Kidney (tissue), 14 donors: ENCODE results near the gene TRPC1. TPM values are rescaled to one million over a fixed set of nuclear protein-coding genes. Genes with fewer than 3 reads are reported as not detected.

Experiments
- DNase-seq, 5 donors: peaks; one replicate each; pipeline ENCODE4 v3.0.0-alpha.2; 2013 to 2020
- FAIRE-seq: peaks from 2 replicates; lab custom pipeline; 2012; peaks lifted over from hg19 to GRCh38; lab: Jason Lieb, UNC
- H3K27ac ChIP-seq, 2 donors: one replicate each; pipeline ENCODE4 v1.7.0; 2013; ENCODE audit warnings: low read depth in 2 of 2, low read length in 2 of 2, inconsistent platforms in 1 of 2
- H3K27me3 ChIP-seq: one replicate; pipeline ENCODE4 v1.7.1; 2013; ENCODE audit warnings: low read length, inconsistent platforms; ENCODE audit not compliant: control insufficient read depth, insufficient read depth
- H3K36me3 ChIP-seq, 3 donors: one replicate each; pipeline versions ENCODE4 v1.7.0 to v1.7.1; 2013; ENCODE audit warnings: low read length in 3 of 3, control low read depth in 1 of 3, inconsistent platforms in 1 of 3; ENCODE audit not compliant: insufficient read depth in 3 of 3, control insufficient read depth in 2 of 3
- H3K4me1 ChIP-seq, 3 donors: one replicate each; pipeline versions ENCODE4 v1.7.0 to v1.7.1; 2013; ENCODE audit warnings: low read length in 3 of 3, inconsistent platforms in 1 of 3, low read depth in 1 of 3; ENCODE audit not compliant: control insufficient read depth in 2 of 3, insufficient read depth in 2 of 3
- H3K4me3 ChIP-seq, 3 donors: one replicate each; pipeline versions ENCODE4 v1.7.0 to v1.8.1; 2013; ENCODE audit warnings: low read length in 3 of 3, control low read depth in 1 of 3, inconsistent platforms in 1 of 3
- H3K9ac ChIP-seq, 3 donors: one replicate each; pipeline versions ENCODE4 v1.7.0 to v1.7.1; 2013; ENCODE audit warnings: low read length in 3 of 3, control low read depth in 1 of 3, inconsistent platforms in 1 of 3
- H3K9me3 ChIP-seq, 3 donors: one replicate each; pipeline versions ENCODE4 v1.7.0 to v1.7.1; 2013; ENCODE audit warnings: low read length in 3 of 3, control low read depth in 1 of 3, inconsistent platforms in 1 of 3; ENCODE audit not compliant: control insufficient read depth in 2 of 3, insufficient read depth in 1 of 3
- intact Hi-C: fragments of 100-400 bp; cut with DNase I; formaldehyde crosslinking; loops from one replicate; pipeline ENCODE4 v1.11.1; 2022
- polyA plus RNA-seq: library from polyadenylated mRNA; stranded (reverse); fragments of 350-450 nt; fragmentation: Illumina TruSeq; extraction: RNeasy Lipid Tissue Mini Kit (QIAGEN cat#74804); gene quantifications from one replicate; pipeline ENCODE4 v1.2.3, GENCODE V29; 2014; ENCODE audit warnings: low read depth, low replicate concordance; ENCODE audit not compliant: insufficient read depth
- total RNA-seq: library from RNA; stranded (reverse); fragmentation: NEBNext Ultra II Directional; extraction: Animal tissue kit (Norgen Biotek cat#: 25700); gene quantifications from one replicate; pipeline ENCODE4 v1.2.1, GENCODE V29; 2021
- TF ChIP-seq, protein P1 (sequence below): IDR thresholded peaks from 3 replicates; pipeline ENCODE4 v1.5.1; 2012; ENCODE audit warnings: mild to moderate bottlenecking, moderate library complexity, borderline replicate concordance; ENCODE audit not compliant: insufficient read depth; ENCODE audit errors: extremely low read depth
- donor health status: control.
- donor health status: control.
- donor health status: control.
- donor health status: control.
- donor health status: control.
- donor health status: DM: yes; HTN: yes; CAD: no.
- donor health status: Normal renal cell carcinoma (clear cell type).

Gene TRPC1
- total and polyA plus RNA-seq, 2 donors from 2014 or later: 3.2 to 13.2 TPM

DNA sequence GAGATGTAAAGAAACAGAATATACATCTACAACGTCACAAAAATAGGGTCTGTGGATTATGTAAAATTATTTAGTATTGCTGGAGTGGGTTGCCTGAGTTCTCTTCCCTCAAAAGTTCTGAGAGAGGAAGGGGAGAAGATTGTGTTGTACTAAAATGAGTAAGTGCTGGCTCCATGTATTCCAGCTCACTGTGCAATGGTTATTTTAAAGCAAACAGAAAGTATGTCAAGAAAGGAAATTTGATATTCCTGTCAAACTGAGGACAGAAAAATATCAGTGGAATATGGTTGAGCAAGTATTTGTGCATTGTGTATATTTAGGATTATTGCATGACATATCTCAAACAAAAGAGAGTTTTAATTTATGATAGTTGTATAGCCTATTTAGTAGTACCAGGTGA, 2.2 kb downstream of the TRPC1 start:
- intact Hi-C loops: no loop called here
- H3K9ac ChIP-seq: no peak overlapping the region
- no peak overlapping the region for H3K4me3 ChIP-seq
- H3K9me3 ChIP-seq: no peaks in the 10 kb centered on the region
- H3K27me3 ChIP-seq: no peaks in the 10 kb centered on the region
- FAIRE-seq (no peak), DNase-seq (no peak)
- H3K4me1 ChIP-seq: peaks cover 0 to 2% (median 0%) of the 10 kb centered on the region in 3 donors
- H3K36me3 ChIP-seq: no peaks in the 10 kb centered on the region
- no peak overlapping the region for H3K27ac ChIP-seq
- TF ChIP-seq, protein P1, sequence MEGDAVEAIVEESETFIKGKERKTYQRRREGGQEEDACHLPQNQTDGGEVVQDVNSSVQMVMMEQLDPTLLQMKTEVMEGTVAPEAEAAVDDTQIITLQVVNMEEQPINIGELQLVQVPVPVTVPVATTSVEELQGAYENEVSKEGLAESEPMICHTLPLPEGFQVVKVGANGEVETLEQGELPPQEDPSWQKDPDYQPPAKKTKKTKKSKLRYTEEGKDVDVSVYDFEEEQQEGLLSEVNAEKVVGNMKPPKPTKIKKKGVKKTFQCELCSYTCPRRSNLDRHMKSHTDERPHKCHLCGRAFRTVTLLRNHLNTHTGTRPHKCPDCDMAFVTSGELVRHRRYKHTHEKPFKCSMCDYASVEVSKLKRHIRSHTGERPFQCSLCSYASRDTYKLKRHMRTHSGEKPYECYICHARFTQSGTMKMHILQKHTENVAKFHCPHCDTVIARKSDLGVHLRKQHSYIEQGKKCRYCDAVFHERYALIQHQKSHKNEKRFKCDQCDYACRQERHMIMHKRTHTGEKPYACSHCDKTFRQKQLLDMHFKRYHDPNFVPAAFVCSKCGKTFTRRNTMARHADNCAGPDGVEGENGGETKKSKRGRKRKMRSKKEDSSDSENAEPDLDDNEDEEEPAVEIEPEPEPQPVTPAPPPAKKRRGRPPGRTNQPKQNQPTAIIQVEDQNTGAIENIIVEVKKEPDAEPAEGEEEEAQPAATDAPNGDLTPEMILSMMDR: no peak

DNA sequence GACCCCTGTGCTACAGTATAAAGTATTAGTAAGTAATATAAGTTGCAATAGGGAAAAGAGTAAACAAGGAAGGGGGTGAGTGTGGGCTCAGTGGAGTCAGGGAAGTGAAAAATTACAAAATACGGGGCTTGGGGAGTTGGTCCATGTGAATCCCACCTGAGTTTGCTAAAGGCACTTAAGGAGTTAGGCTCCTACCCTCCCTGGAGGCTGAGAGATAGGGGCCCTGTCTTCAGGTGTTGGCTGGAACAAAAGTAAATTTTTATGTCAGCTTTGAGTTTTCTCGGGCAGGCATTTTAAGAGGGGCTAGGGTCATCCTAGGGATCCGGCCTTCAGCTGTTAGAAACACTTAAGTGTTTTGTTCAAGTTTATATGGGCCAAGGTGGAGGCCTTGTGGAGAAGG, 8.2 kb downstream of the TRPC1 start:
- Histone ChIP-seq H3K36me3 (no peaks in the 10 kb centered on the region), H3K9ac (no peak overlapping the region), H3K27me3 (no peaks in the 10 kb centered on the region), H3K4me3 (no peak overlapping the region), H3K27ac (no peak overlapping the region), H3K9me3 (no peaks in the 10 kb centered on the region), H3K4me1 (no peaks in the 10 kb centered on the region)
- FAIRE-seq (no peak), DNase-seq (no peak)
- TF ChIP-seq, protein P1: no peak
- intact Hi-C loops: no loop called here

GRCh38 chr3:142734834-142735233, 11.0 kb downstream of the TRPC1 start:
- Histone ChIP-seq H3K4me1 (no peaks in the 10 kb centered on the region), H3K4me3 (no peak overlapping the region), H3K36me3 (no peaks in the 10 kb centered on the region), H3K9ac (no peak overlapping the region), H3K9me3 (no peaks in the 10 kb centered on the region), H3K27me3 (no peaks in the 10 kb centered on the region), H3K27ac (no peak overlapping the region)
- intact Hi-C loops: no loop called here
- FAIRE-seq (no peak), DNase-seq (no peak)
- TF ChIP-seq, protein P1: no peak

GRCh38 chr3:142735462-142735861, 11.6 kb downstream of the TRPC1 start:
- TF ChIP-seq, protein P1: no peak
- Histone ChIP-seq H3K9ac (no peak overlapping the region), H3K27me3 (no peaks in the 10 kb centered on the region), H3K36me3 (no peaks in the 10 kb centered on the region), H3K4me3 (no peak overlapping the region), H3K9me3 (no peaks in the 10 kb centered on the region), H3K4me1 (no peaks in the 10 kb centered on the region), H3K27ac (no peak overlapping the region)
- FAIRE-seq: no peak
- DNase-seq: no peak
- intact Hi-C loops: no loop called here
